DOHH2 (cell line): ENCODE results near the gene RPP38.

ENCODE experiments used
- CTCF ChIP-seq: fragments of 200-600 bp; sonication (generic); IDR thresholded peaks from one replicate; pipeline ENCODE4 v1.5.1; 2014; ENCODE audit warnings: antibody characterized with exemption, mild to moderate bottlenecking, low read depth, low read length; ENCODE audit not compliant: poor library complexity, severe bottlenecking
- EZH2phosphoT487 ChIP-seq: fragments of 200-600 bp; sonication (generic); IDR thresholded peaks from 2 replicates; pipeline ENCODE4 v1.6.1; 2017; ENCODE audit warnings: borderline replicate concordance, mild to moderate bottlenecking, antibody characterized with exemption, low read length, moderate library complexity, mixed read lengths

GRCh38 chr10:15123749-15124184 is 26.6 kb downstream of the RPP38 start:
- no peak for TF ChIP-seq CTCF
- TF ChIP-seq EZH2phosphoT487 = no peak
